Keratinocyte (primary cell): Measurements from ENCODE around the gene VAT1L. TPM values are rescaled to one million over a fixed set of nuclear protein-coding genes. Genes with fewer than 3 reads are reported as not detected.

ENCODE experiments used
- DNase-seq: peaks from one replicate; pipeline ENCODE4 v3.0.0-alpha.2; 2011; ENCODE audit warnings: low read depth, missing footprints, low spot score
- FAIRE-seq: peaks from 2 replicates; lab custom pipeline; 2011; peaks lifted over from hg19 to GRCh38; lab: Jason Lieb, UNC
- H2AFZ ChIP-seq: 2 replicates; pipeline ENCODE4 v1.6.0; 2012; ENCODE audit warnings: low read length, control low read depth, inconsistent platforms; ENCODE audit not compliant: control insufficient read depth
- H3K27ac ChIP-seq: 2 replicates; pipeline ENCODE4 v1.5.1; 2011; ENCODE audit warnings: low read length; ENCODE audit not compliant: control insufficient read depth, insufficient read depth
- H3K27me3 ChIP-seq: 3 replicates; pipeline ENCODE4 v1.6.0; 2011; ENCODE audit warnings: low read length; ENCODE audit not compliant: control insufficient read depth, insufficient read depth; ENCODE audit errors: extremely low read depth
- H3K36me3 ChIP-seq, 2 experiments: 2 replicates in 1 of 2; 3 replicates in 1 of 2; pipeline ENCODE4 v1.5.1; 2011; ENCODE audit warnings: low read length in 2 of 2, mild to moderate bottlenecking in 1 of 2; ENCODE audit not compliant: control insufficient read depth in 2 of 2, insufficient read depth in 2 of 2; ENCODE audit errors: extremely low read depth in 1 of 2
- H3K4me1 ChIP-seq: 3 replicates; pipeline ENCODE4 v1.5.1; 2011; ENCODE audit warnings: low read length; ENCODE audit not compliant: control insufficient read depth, insufficient read depth; ENCODE audit errors: extremely low read depth
- H3K4me2 ChIP-seq: 3 replicates; pipeline ENCODE4 v1.6.0; 2011; ENCODE audit warnings: low read depth, low read length; ENCODE audit not compliant: control insufficient read depth, insufficient read depth; ENCODE audit errors: extremely low read depth
- H3K4me3 ChIP-seq, 3 experiments: fragments of 200-600 bp in 1 of 3; sonication (generic) in 1 of 3; 2 replicates in 2 of 3; 3 replicates in 1 of 3; pipeline ENCODE4 v1.5.1; 2011 to 2016; ENCODE audit warnings: low read length in 3 of 3, mild to moderate bottlenecking in 3 of 3, control low read depth in 2 of 3, inconsistent platforms in 1 of 3, low read depth in 1 of 3, mixed read lengths in 1 of 3, mixed run types in 1 of 3, moderate library complexity in 1 of 3; ENCODE audit not compliant: control insufficient read depth in 2 of 3, insufficient read depth in 2 of 3; ENCODE audit errors: extremely low read depth in 1 of 3
- H3K79me2 ChIP-seq: 2 replicates; pipeline ENCODE4 v1.6.0; 2012; ENCODE audit warnings: low read length; ENCODE audit not compliant: control insufficient read depth, insufficient read depth
- H3K9ac ChIP-seq: 3 replicates; pipeline ENCODE4 v1.6.0; 2011; ENCODE audit warnings: low read length; ENCODE audit not compliant: control insufficient read depth, insufficient read depth; ENCODE audit errors: extremely low read depth
- H3K9me1 ChIP-seq: 3 replicates; pipeline ENCODE4 v1.6.0; 2011; ENCODE audit warnings: low read length; ENCODE audit not compliant: control insufficient read depth, insufficient read depth; ENCODE audit errors: extremely low read depth
- H3K9me3 ChIP-seq: 2 replicates; pipeline ENCODE4 v1.5.1; 2012; ENCODE audit warnings: low read depth, low read length; ENCODE audit not compliant: control insufficient read depth
- H4K20me1 ChIP-seq: 3 replicates; pipeline ENCODE4 v1.6.0; 2011; ENCODE audit warnings: low read length; ENCODE audit not compliant: control insufficient read depth, insufficient read depth; ENCODE audit errors: extremely low read depth
- EZH2 ChIP-seq: IDR thresholded peaks from one replicate; pipeline ENCODE4 v1.6.1; 2012; ENCODE audit warnings: inconsistent platforms, mild to moderate bottlenecking, low read length, moderate library complexity
- dilution Hi-C: fragments of 300-500 bp; cut with MboI; formaldehyde crosslinking; loops from one replicate; pipeline ENCODE4 v1.7.0; 2020; ENCODE audit warnings: low sequenced_read_pairs; ENCODE audit not compliant: extremely low pct_ligation_motif_present
- polyA plus RNA-seq, 5 experiments: library from polyadenylated mRNA; depleted of rRNA in 3 of 5; stranded (reverse) in 3 of 5; stranded (forward) in 1 of 5; unstranded in 1 of 5; fragments of >200 nt; gene quantifications; 1 replicate in 1 of 5; 2 replicates in 3 of 5; 3 replicates in 1 of 5; pipeline versions ENCODE4 v1.2.1 to v1.2.3, GENCODE V29; 2011 to 2012; ENCODE audit warnings: missing spikeins in 2 of 5, low read depth in 1 of 5, low replicate concordance in 1 of 5
- TF ChIP-seq, protein P1 (sequence below), 3 experiments: IDR thresholded peaks in 1 of 3; conservative IDR thresholded peaks in 1 of 3; optimal IDR thresholded peaks in 1 of 3; 2 replicates in 2 of 3; 3 replicates in 1 of 3; pipeline versions ENCODE3 to v1.5.1; 2011; ENCODE audit warnings: low read length in 3 of 3, mild to moderate bottlenecking in 3 of 3, moderate library complexity in 2 of 3, control low read depth in 1 of 3, inconsistent platforms in 1 of 3; ENCODE audit not compliant: insufficient read depth in 2 of 3; ENCODE audit errors: extremely low read depth in 1 of 3

Gene VAT1L
- polyA plus RNA-seq, 1 donor (not counting 4 experiments of a cell fraction or from before 2014, with no cell fraction given), result not detected

DNA sequence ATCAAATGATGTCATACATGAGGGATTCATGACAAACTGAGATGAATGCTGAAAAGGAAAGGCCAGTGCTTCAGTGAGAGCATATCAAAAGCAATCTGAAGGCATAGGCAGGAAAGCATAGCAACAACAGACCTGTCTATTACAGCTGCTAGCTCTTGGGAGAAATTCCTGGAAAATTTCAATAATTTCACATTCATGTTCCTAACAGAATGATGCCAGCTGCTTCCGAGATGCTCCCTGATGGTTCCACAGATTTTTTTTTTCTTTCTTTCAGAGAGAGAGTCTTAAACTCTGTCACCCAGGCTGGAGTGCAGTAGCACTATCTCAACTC is 183.7 kb downstream of the VAT1L start:
- no peak overlapping the region for H3K4me3 ChIP-seq
- no peaks in the 10 kb centered on the region for H3K27me3 ChIP-seq
- no peak overlapping the region for H3K27ac ChIP-seq
- no peak overlapping the region for H2AFZ ChIP-seq
- no peak for TF ChIP-seq EZH2
- TF ChIP-seq, protein P1, sequence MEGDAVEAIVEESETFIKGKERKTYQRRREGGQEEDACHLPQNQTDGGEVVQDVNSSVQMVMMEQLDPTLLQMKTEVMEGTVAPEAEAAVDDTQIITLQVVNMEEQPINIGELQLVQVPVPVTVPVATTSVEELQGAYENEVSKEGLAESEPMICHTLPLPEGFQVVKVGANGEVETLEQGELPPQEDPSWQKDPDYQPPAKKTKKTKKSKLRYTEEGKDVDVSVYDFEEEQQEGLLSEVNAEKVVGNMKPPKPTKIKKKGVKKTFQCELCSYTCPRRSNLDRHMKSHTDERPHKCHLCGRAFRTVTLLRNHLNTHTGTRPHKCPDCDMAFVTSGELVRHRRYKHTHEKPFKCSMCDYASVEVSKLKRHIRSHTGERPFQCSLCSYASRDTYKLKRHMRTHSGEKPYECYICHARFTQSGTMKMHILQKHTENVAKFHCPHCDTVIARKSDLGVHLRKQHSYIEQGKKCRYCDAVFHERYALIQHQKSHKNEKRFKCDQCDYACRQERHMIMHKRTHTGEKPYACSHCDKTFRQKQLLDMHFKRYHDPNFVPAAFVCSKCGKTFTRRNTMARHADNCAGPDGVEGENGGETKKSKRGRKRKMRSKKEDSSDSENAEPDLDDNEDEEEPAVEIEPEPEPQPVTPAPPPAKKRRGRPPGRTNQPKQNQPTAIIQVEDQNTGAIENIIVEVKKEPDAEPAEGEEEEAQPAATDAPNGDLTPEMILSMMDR (optimal IDR thresholded peaks at IDR 0.05 in 1 of 3, IDR thresholded peaks at IDR 0.05 in 1 of 3, conservative IDR thresholded peaks at IDR 0.05 in 1 of 3; ENCODE audit: extremely low read depth in 1 of 3, insufficient read depth in 2 of 3, low read length in 3 of 3), result no peak
- DNase-seq (no peak), FAIRE-seq (no peak)
- H3K4me1 ChIP-seq, result no peaks in the 10 kb centered on the region
- no peaks in the 10 kb centered on the region for H3K79me2 ChIP-seq
- no peaks in the 10 kb centered on the region for H4K20me1 ChIP-seq
- H3K36me3 ChIP-seq, result no peaks in the 10 kb centered on the region
- no peak overlapping the region for H3K9ac ChIP-seq
- H3K9me1 ChIP-seq, result no peaks in the 10 kb centered on the region
- no peak overlapping the region for H3K4me2 ChIP-seq
- no peaks in the 10 kb centered on the region for H3K9me3 ChIP-seq
- dilution Hi-C loops, result no loop called here

DNA sequence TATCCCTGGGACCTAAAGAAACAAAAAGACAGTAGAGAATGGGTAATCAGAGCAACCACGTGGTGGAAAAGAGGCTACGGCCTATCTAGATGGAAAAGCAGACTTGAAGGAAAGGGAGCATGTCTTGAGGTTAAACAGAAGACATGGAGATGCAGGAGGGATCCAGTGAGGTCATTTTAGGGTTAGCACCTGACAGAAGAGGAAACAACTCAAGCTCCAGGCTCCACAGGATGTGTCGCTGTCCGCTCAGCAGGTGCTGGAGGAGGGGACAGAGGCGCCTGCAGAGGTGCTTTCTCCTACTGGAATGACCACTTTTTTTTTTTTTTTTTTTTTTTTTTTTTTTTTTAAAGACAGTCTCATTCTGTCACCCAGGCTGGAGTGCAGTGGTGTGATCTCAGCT is 186.5 kb downstream of the VAT1L start:
- H3K27me3 ChIP-seq, result no peaks in the 10 kb centered on the region
- no peak for TF ChIP-seq EZH2
- TF ChIP-seq, protein P1 (optimal IDR thresholded peaks at IDR 0.05 in 1 of 3, IDR thresholded peaks at IDR 0.05 in 1 of 3, conservative IDR thresholded peaks at IDR 0.05 in 1 of 3; ENCODE audit: extremely low read depth in 1 of 3, insufficient read depth in 2 of 3, low read length in 3 of 3), result no peak
- no peaks in the 10 kb centered on the region for H3K79me2 ChIP-seq
- no peak overlapping the region for H3K4me3 ChIP-seq
- DNase-seq (no peak), FAIRE-seq (no peak)
- H4K20me1 ChIP-seq, result no peaks in the 10 kb centered on the region
- H3K9me1 ChIP-seq, result no peaks in the 10 kb centered on the region
- no peak overlapping the region for H3K4me2 ChIP-seq
- no peak overlapping the region for H3K27ac ChIP-seq
- no peaks in the 10 kb centered on the region for H3K9me3 ChIP-seq
- H3K4me1 ChIP-seq, result no peaks in the 10 kb centered on the region
- no peak overlapping the region for H2AFZ ChIP-seq
- dilution Hi-C loops, result no loop called here
- H3K36me3 ChIP-seq, result no peaks in the 10 kb centered on the region
- H3K9ac ChIP-seq, result no peak overlapping the region
